ENCODE results near the gene NIN.

NIN gene

GRCh38 chr14:50830932-50831725, at the start of gene NIN:
Gene NIN (minus strand): TSS chr14:50831162. CDS start chr14:50822056, 9,106 bp downstream.
- DNase-seq (ENCODE audit: low read depth in 2 of 2), result peak; percentile 42 to 45

GRCh38 chr14:50875359-50876070, 44.6 kb upstream of the NIN start:
- DNase-seq (ENCODE audit: low read depth in 2 of 2), result peak in 1 of 2 donors; percentile 11

- DNase-seq (ENCODE audit: low read depth in 2 of 2), result no peak
Measured at GRCh38 chr14:50874757-50875156, 43.8 kb upstream of the NIN start.

- no peak for DNase-seq (ENCODE audit: low read depth in 2 of 2)
Measured at GRCh38 chr14:50871914-50872732, 41.2 kb upstream of the NIN start, which contains the start of gene ABHD12B. Gene ABHD12B (plus strand): TSS chr14:50872053. CDS start chr14:50872175, 122 bp downstream.

GRCh38 chr14:50871228-50871627, 40.3 kb upstream of the NIN start:
- DNase-seq (ENCODE audit: low read depth in 2 of 2), result no peak

GRCh38 chr14:50865391-50866076, 34.6 kb upstream of the NIN start:
- DNase-seq (ENCODE audit: low read depth in 2 of 2), result no peak

GRCh38 chr14:50864946-50865345, 34.0 kb upstream of the NIN start:
- no peak for DNase-seq (ENCODE audit: low read depth in 2 of 2)

GRCh38 chr14:50864237-50864636, 33.3 kb upstream of the NIN start:
- DNase-seq (ENCODE audit: low read depth in 2 of 2), result no peak

GRCh38 chr14:50862036-50862570, 31.1 kb upstream of the NIN start:
- no peak for DNase-seq (ENCODE audit: low read depth in 2 of 2)

- peak; percentile 74 to 81 for DNase-seq (ENCODE audit: low read depth in 2 of 2)
Measured at GRCh38 chr14:50860478-50861086, 29.6 kb upstream of the NIN start.

- DNase-seq (ENCODE audit: low read depth in 2 of 2), result no peak
Measured at GRCh38 chr14:50859296-50859624, 28.3 kb upstream of the NIN start.

GRCh38 chr14:50856660-50857059, 25.7 kb upstream of the NIN start:
- no peak for DNase-seq (ENCODE audit: low read depth in 2 of 2)

GRCh38 chr14:50855558-50855957, 24.6 kb upstream of the NIN start:
- no peak for DNase-seq (ENCODE audit: low read depth in 2 of 2)

GRCh38 chr14:50854521-50854920, 23.6 kb upstream of the NIN start:
- no peak for DNase-seq (ENCODE audit: low read depth in 2 of 2)

- no peak for DNase-seq (ENCODE audit: low read depth in 2 of 2)
Measured at GRCh38 chr14:50853891-50854290, 22.9 kb upstream of the NIN start.

GRCh38 chr14:50846226-50846880, 15.4 kb upstream of the NIN start:
- DNase-seq (ENCODE audit: low read depth in 2 of 2), result no peak

GRCh38 chr14:50845166-50845565, 14.2 kb upstream of the NIN start:
- no peak for DNase-seq (ENCODE audit: low read depth in 2 of 2)

GRCh38 chr14:50844391-50844790, 13.4 kb upstream of the NIN start:
- DNase-seq (ENCODE audit: low read depth in 2 of 2), result no peak

GRCh38 chr14:50839691-50840090, 8.7 kb upstream of the NIN start:
- no peak for DNase-seq (ENCODE audit: low read depth in 2 of 2)

GRCh38 chr14:50839048-50839447, 8.1 kb upstream of the NIN start:
- no peak for DNase-seq (ENCODE audit: low read depth in 2 of 2)
